Activated gamma-delta T cell treated with Interleukin-2 at 50 U/mL for 16 hours (primary cell): Measurements from ENCODE around the gene MAGEE1.
A peak's percentile ranks its signal among the peaks of the same experiment; 100 is the strongest.

Experiments used
- DNase-seq: peaks from one replicate; pipeline ENCODE4 v3.0.0-alpha.2; 2020

Gene MAGEE1

GRCh38 chrX:76427560-76428242, at the start of gene MAGEE1:
Gene MAGEE1, plus strand, starts transcription at chrX:76427710. Its CDS starts 221 bp downstream, at chrX:76427931.
- DNase-seq, result peak; percentile 77

- DNase-seq, result no peak
Observed at GRCh38 chrX:76398970-76399369, 28.5 kb upstream of the MAGEE1 start.

- no peak for DNase-seq
Observed at GRCh38 chrX:76407795-76408194, 19.7 kb upstream of the MAGEE1 start.

- no peak for DNase-seq
Observed at GRCh38 chrX:76420237-76420636, 7.3 kb upstream of the MAGEE1 start.

- DNase-seq, result peak; percentile 57
Observed at GRCh38 chrX:76428243-76429130, 977 bp downstream of the MAGEE1 start.

GRCh38 chrX:76433219-76433618, 5.7 kb downstream of the MAGEE1 start:
- no peak for DNase-seq

GRCh38 chrX:76434103-76434741, 6.7 kb downstream of the MAGEE1 start:
- no peak for DNase-seq

GRCh38 chrX:76439188-76439587, 11.7 kb downstream of the MAGEE1 start:
- DNase-seq, result no peak

- DNase-seq, result no peak
Observed at GRCh38 chrX:76453737-76454406, 26.4 kb downstream of the MAGEE1 start.

- no peak for DNase-seq
Observed at GRCh38 chrX:76454456-76454927, 27.0 kb downstream of the MAGEE1 start.

- DNase-seq, result no peak
Observed at GRCh38 chrX:76477353-76477752, 49.8 kb downstream of the MAGEE1 start.
